ENCODE measurements around the gene ITPK1.

Gene ITPK1

DNA sequence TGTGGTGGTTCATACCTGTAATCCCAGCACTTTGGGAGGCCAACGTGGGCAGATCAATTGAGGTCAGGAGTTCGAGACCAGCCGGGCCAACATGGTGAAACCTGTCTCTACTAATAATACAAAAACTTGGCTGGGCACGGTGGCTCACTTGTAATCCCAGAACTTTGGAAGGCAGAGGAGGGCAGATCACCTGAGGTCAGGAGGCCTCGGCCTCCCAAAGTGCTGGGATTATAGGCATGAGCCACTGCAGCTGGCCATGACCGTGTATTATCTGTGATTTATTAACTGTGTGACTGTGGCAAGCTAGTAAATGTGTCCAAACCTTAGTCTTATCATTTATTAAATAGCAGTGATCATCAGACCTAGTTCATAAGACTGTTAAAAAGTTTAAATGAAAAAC lies 7.1 kb upstream of the ITPK1 start:
- no peak overlapping the region for H3K27ac ChIP-seq
- TF ChIP-seq, protein P1, sequence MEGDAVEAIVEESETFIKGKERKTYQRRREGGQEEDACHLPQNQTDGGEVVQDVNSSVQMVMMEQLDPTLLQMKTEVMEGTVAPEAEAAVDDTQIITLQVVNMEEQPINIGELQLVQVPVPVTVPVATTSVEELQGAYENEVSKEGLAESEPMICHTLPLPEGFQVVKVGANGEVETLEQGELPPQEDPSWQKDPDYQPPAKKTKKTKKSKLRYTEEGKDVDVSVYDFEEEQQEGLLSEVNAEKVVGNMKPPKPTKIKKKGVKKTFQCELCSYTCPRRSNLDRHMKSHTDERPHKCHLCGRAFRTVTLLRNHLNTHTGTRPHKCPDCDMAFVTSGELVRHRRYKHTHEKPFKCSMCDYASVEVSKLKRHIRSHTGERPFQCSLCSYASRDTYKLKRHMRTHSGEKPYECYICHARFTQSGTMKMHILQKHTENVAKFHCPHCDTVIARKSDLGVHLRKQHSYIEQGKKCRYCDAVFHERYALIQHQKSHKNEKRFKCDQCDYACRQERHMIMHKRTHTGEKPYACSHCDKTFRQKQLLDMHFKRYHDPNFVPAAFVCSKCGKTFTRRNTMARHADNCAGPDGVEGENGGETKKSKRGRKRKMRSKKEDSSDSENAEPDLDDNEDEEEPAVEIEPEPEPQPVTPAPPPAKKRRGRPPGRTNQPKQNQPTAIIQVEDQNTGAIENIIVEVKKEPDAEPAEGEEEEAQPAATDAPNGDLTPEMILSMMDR (conservative IDR thresholded peaks at IDR 0.05): no peak
- no peak for TF ChIP-seq ZFX (IDR thresholded peaks at IDR 0.05)

DNA sequence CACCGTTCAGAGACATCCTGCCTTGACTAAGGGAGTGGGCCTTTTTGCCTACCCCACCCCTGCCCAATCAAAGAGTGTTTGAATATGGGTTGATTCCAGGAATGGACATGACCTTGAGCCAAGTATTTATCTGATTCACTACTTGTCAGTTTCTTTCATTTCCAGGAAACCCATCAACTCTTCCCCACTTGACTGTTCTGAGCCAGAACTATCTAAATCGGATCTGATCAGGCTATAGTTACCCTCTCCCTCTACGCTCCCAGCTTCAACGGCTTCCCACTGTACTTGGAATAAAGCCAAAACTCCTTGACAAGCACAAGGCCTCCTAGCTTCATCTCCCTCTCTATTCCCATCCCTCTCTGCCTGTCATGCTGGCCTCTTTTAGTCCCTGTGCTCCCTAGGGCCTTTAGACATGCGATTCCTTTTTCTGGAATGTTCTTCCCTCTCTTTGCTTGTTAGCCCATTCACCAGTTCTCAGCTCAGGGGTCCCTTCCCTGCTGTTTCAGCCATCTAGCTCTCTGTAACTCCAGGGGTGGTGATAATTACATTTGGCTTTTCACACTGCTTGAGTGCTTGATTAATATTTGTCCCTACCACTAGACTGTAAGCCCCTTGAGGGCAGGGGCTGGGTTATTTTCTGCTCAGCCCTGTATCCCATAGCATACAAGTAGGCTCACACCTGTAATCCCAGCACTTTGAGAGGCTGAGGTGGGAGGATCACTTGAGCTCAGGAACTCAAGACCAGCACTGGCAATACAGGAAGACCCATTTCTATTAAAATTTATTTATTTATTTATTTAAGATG lies 5.5 kb upstream of the ITPK1 start:
- no peak overlapping the region for H3K27ac ChIP-seq
- TF ChIP-seq ZFX (IDR thresholded peaks at IDR 0.05): no peak
- TF ChIP-seq, protein P1 (conservative IDR thresholded peaks at IDR 0.05): no peak

DNA sequence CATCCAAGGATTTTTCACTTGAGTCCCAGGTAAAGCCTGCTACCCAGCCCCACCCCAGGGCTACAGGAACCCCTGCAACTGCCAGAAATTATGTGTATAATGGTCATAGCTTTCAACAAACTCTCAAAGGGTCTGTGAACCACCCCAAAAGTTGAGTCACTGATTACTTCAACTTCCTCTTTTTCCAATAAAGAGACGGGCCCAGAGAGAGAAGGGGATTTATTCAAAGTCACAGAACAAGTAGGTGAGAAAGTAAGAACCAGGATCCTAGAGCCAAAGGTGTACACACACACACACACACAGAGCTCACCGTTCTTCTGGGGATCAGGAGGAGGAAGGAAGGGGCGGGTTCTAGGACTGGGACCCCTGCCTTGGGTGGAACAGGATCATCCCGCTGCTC lies 4.8 kb upstream of the ITPK1 start:
- H3K27ac ChIP-seq: no peak overlapping the region
- no peak for TF ChIP-seq ZFX (IDR thresholded peaks at IDR 0.05)
- TF ChIP-seq, protein P1 (conservative IDR thresholded peaks at IDR 0.05): no peak

DNA sequence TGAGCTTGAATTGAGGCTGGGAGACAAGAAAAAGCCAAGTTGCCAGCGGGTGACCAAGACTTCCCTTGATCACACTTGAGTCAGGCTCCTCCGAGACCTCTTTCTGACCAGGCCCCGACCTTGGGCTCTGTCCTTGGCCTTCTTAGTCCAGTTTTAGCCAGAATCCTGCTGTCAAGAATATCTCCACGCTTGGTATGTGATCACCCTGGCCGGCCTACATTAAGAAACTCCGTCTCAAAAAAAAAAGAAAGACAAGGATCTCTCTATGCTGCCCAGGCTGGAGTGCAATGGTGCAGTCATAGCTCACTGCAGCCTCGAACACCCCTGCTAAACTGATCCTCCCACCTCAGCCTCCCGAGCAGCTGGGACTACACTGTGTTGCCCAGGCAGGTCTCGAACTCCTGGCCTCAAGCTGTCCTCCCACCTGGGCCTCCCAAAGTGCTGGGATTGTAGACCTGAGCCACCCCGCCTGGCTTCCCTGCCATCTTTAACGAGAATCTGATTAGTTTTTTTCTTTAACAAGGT lies 1.0 kb upstream of the ITPK1 start:
- H3K27ac ChIP-seq: peak overlapping the region; percentile 93
- TF ChIP-seq, protein P1 (conservative IDR thresholded peaks at IDR 0.05): no peak
- TF ChIP-seq ZFX (IDR thresholded peaks at IDR 0.05): no peak

DNA sequence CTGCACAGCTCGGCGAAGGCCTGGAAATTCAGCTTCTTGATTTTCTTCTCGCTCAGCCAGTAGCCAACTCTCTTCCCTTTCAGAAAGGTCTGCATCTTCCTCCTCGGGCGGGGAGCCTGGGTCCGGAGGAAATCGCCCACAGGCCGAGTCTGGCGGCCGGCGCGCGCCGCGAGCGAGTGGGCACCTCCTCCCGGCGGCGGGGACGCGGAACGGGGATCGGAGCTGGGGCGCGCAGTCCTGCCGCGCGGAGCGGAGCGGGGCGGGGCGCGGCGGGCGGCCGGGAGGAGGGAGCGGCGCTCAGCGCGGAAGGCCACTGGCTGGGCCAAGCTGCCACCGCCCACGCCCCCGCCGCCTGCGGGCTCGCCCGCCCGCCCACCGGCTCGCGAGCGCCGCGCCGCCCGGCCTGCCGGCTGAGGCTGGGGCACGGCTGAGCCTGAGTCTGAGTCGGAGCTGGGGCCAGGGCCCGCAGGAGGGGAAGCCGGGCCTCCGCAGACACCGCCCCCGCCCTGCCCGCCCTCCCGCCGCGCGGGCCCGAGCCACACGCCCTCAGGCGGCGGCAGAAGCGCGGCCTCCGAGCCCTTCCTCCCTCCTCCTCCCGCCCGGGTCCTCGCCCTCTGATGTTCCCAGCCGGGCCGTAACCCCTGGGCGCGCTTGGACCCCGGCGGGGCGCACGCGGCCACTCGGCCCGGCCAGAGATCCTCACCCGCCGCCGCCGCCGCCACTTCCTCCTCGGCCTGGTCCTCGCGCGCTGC lies 480 bp downstream of the ITPK1 start:
- TF ChIP-seq ZFX (IDR thresholded peaks at IDR 0.05): peak; percentile 28; the same call in 1 of the 2 replicates
- TF ChIP-seq, protein P1 (conservative IDR thresholded peaks at IDR 0.05): no peak
- peak overlapping the region; percentile 93 for H3K27ac ChIP-seq

DNA sequence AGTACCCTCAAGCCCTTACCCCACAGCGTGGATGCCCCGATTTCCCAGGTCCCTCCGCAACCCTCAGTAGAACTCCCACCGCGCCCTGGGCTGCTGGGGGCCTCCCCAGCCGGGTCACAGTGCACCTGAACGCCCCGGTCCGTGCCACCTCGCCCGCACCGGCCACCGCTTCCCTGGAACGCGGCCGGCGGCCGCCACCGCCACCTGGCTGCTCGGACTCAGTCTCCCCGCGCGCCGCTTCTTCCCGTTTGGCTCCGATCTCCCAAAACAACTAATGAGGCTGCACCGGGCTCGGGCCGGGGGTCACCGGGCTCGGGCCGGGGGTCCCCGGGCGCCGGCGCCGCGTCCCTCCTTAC lies 1.0 kb downstream of the ITPK1 start:
- peak overlapping the region; percentile 93 for H3K27ac ChIP-seq
- TF ChIP-seq, protein P1 (conservative IDR thresholded peaks at IDR 0.05): no peak
- no peak for TF ChIP-seq ZFX (IDR thresholded peaks at IDR 0.05)
